OCI-M2 (cell line): ENCODE data around the gene ZNF776.
"Not testable (repeated sequence)": the region's sequence is repeated elsewhere in the genome, so short reads cannot be mapped to it uniquely, and the experiment has no call there.

Experiments used
- DNase-seq: peaks from one replicate; lab custom pipeline; 2025; ENCODE audit not compliant: unreplicated experiment; lab: John Stamatoyannopoulos, UW

Gene ZNF776

GRCh38 chr19:57746580-57747471, at the start of gene ZNF776:
Gene ZNF776, plus strand, starts transcription at chr19:57746815. Its CDS starts 244 bp downstream, at chr19:57747059.
- DNase-seq, result peak; percentile 75

- no peak for DNase-seq
Observed at GRCh38 chr19:57701625-57702024, 45.0 kb upstream of the ZNF776 start.

- no peak for DNase-seq
Observed at GRCh38 chr19:57706346-57706745, 40.3 kb upstream of the ZNF776 start.

- no peak for DNase-seq
Observed at GRCh38 chr19:57708641-57709361, 37.8 kb upstream of the ZNF776 start, which contains the start of gene ZNF154. Gene ZNF154, minus strand, starts transcription at chr19:57709204. Its CDS starts 233 bp downstream, at chr19:57708971.

- DNase-seq, result no peak
Observed at GRCh38 chr19:57709616-57710015, 37.0 kb upstream of the ZNF776 start.

- DNase-seq, result no peak
Observed at GRCh38 chr19:57712222-57712621, 34.4 kb upstream of the ZNF776 start.

- DNase-seq, result no peak
Observed at GRCh38 chr19:57719424-57719823, 27.2 kb upstream of the ZNF776 start.

- DNase-seq, result no peak
Observed at GRCh38 chr19:57719901-57720519, 26.6 kb upstream of the ZNF776 start.

GRCh38 chr19:57720878-57721277, 25.7 kb upstream of the ZNF776 start:
- no peak for DNase-seq

- not testable (repeated sequence) for DNase-seq
Observed at GRCh38 chr19:57738320-57738719, 8.3 kb upstream of the ZNF776 start.

GRCh38 chr19:57738770-57739169, 7.8 kb upstream of the ZNF776 start:
- DNase-seq, result not testable (repeated sequence)

- DNase-seq, result no peak
Observed at GRCh38 chr19:57747472-57747807, 825 bp downstream of the ZNF776 start.

GRCh38 chr19:57748029-57748428, 1.4 kb downstream of the ZNF776 start:
- no peak for DNase-seq

GRCh38 chr19:57754091-57754673, 7.6 kb downstream of the ZNF776 start:
- DNase-seq, result no peak

GRCh38 chr19:57755031-57755430, 8.4 kb downstream of the ZNF776 start:
- no peak for DNase-seq

GRCh38 chr19:57757941-57758340, 11.3 kb downstream of the ZNF776 start:
- no peak for DNase-seq

- no peak for DNase-seq
Observed at GRCh38 chr19:57759096-57759495, 12.5 kb downstream of the ZNF776 start.

GRCh38 chr19:57769345-57770131, 22.9 kb downstream of the ZNF776 start, which contains the start of gene ZNF586:
Gene ZNF586, plus strand, starts transcription at chr19:57769676. Its CDS starts 167 bp downstream, at chr19:57769843.
- peak; percentile 82 for DNase-seq

- DNase-seq, result no peak
Observed at GRCh38 chr19:57771417-57771816, 24.8 kb downstream of the ZNF776 start.

GRCh38 chr19:57773488-57773887, 26.9 kb downstream of the ZNF776 start:
- DNase-seq, result no peak
